Adrenal gland (tissue), 5 donors: ENCODE results near the gene ZP1.

ENCODE experiments used
- POLR2A ChIP-seq, 2 donors: fragments of 450-650 bp; IDR thresholded peaks; one replicate each; pipeline ENCODE4 v1.6.1; 2017; ENCODE audit warnings: antibody characterized with exemption in 2 of 2, mild to moderate bottlenecking in 2 of 2, moderate library complexity in 1 of 2
- TF ChIP-seq, protein P1 (sequence below), 6 experiments: fragments of 450-650 bp in 4 of 6; fragments of 200-600 bp in 2 of 6; sonication (generic) in 1 of 6; IDR thresholded peaks; 1 replicate in 5 of 6; 2 replicates in 1 of 6; pipeline versions ENCODE4 v1.5.1 to v1.8.0; 2016 to 2021; ENCODE audit warnings: antibody characterized with exemption in 6 of 6, mild to moderate bottlenecking in 2 of 6, moderate library complexity in 1 of 6
- donor health status: DM: no; HTN: no; CAD: no.

DNA sequence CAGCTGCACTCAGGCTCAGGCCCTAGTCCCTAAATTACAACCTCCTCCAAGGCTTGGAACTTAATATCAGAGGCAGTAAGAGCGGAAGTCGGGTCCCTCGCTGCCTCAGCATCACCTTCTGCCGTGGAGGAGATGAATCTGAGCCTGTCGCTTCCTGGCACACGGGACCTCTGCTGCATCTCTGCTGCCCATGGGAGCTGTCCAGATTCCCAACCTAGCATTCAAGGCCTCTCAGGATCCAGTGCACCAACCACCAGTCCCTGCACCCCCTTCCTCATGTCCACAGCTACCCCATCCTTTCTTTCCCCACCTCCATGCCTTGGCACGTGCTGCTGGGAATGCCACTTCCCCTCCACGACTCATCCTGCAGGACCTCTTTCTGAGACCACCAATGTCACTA is 9.1 kb upstream of the ZP1 start:
- TF ChIP-seq, protein P1, sequence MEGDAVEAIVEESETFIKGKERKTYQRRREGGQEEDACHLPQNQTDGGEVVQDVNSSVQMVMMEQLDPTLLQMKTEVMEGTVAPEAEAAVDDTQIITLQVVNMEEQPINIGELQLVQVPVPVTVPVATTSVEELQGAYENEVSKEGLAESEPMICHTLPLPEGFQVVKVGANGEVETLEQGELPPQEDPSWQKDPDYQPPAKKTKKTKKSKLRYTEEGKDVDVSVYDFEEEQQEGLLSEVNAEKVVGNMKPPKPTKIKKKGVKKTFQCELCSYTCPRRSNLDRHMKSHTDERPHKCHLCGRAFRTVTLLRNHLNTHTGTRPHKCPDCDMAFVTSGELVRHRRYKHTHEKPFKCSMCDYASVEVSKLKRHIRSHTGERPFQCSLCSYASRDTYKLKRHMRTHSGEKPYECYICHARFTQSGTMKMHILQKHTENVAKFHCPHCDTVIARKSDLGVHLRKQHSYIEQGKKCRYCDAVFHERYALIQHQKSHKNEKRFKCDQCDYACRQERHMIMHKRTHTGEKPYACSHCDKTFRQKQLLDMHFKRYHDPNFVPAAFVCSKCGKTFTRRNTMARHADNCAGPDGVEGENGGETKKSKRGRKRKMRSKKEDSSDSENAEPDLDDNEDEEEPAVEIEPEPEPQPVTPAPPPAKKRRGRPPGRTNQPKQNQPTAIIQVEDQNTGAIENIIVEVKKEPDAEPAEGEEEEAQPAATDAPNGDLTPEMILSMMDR (IDR thresholded peaks at IDR 0.05): no peak
- TF ChIP-seq POLR2A (IDR thresholded peaks at IDR 0.05): no peak
